ENCODE results near the gene MARCHF5.
A peak's percentile ranks its signal among the peaks of the same experiment; 100 is the strongest.

The MARCHF5 gene

DNA sequence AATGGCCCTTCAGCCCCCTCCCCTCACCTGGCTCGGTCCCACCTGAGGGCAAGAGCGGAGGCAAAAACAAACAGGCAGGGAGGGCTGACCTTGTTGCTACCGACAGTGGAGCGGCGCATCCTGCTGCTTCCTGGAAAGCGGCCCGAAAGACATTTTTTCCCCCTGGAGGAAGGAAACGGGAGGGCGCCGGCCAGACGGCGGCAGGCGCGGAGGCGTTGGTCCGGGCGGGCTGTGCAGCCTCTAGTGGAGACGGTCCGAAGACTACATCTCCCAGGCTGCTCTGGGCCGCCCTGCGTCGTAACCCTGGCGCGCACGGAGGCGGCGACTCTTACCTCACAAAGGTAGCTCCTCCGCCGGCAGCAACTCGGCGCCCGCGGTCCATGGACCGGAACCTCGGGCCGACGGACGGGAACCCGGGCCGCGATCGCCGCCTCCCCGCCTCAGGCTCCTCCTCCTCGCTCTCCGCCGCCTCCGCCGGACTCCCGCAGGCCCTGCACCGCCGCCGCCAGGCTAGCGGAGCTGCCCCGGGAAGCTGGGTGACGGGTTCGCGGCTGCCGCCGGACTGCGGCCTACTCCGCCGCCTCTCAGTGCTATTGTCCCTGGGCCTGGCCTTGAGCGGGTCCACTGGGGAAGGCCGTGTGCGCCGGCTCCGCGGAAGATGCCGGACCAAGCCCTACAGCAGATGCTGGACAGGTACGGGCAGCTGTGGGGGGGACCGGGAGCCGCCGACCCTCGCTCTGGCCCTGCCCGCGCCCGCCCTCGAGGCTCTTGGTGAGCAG is at the start of gene MARCHF5, which contains the start of gene CPEB3:
Gene MARCHF5, plus strand, starts transcription at position 331 of the 779 bp plus-strand sequence. Its CDS starts 328 bp downstream, at position 659.
Gene CPEB3, minus strand, starts transcription at position 242 of the 779 bp plus-strand sequence. CDS start 50,728 bp downstream, outside the sequence.
- peak; percentile 42 for DNase-seq

GRCh38 chr10:92241501-92241900 is 49.5 kb upstream of the MARCHF5 start:
- DNase-seq, result no peak

DNA sequence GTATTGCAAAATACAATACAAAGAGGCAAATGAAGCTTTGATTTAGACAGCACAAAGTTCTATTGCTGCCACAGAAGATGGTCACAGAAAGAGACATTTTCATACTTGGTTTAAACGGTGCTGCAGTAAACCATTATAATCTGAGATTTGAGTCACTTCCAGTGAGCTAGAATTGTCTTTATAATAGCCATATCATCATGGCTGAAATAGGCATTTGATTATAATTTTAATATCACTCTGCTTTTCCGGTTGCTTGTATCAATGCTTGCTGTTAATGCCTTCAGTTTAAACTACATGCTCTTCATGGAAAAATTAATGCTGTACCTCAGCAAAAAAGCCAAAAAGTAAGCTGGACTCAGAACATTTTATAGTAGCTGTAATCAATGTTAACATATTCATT is 48.6 kb upstream of the MARCHF5 start:
- no peak for DNase-seq

DNA sequence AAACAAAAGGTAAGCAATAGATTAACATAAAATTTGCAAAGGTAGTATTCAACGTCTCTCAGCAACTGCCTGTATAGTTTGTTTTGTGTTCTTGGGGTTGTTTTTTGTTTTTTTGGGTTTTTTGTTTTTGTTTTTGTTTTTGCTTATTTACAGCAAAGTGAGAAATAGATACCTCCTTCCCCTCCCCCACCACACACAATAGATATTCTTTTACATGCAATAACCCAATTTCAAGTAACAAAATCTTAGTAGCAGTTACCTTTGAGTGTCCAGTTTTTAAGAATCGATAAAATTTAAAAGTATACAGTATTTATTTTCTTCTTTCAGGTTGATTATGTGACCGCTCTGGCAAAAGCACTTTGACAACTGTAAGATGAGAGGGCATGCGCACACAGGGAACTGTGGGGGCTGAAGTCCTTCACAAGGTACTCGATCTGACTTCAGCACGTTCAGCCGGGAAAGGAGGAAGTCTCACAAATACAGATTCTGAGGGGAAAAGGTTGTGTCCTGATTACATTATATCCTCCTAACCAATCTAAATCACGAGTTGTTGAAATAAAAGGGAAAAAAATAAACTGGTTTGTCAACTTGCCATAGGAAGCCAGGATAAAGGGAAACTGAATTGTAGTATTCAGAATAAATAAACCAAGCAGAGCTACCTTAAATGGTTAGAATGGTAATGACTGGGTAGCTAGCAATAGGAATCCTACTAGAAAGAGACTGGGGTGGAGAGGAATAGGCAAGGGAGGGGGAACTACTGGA is 47.9 kb upstream of the MARCHF5 start:
- peak; percentile 47 for DNase-seq

- no peak for DNase-seq
These were observed 46.2 kb upstream of the MARCHF5 start for GRCh38 chr10:92244796-92245195.

GRCh38 chr10:92248566-92248965 is 42.4 kb upstream of the MARCHF5 start:
- DNase-seq, result no peak

- no peak for DNase-seq
These were observed 27.6 kb upstream of the MARCHF5 start for GRCh38 chr10:92263396-92263795.

GRCh38 chr10:92264249-92264648 is 26.7 kb upstream of the MARCHF5 start:
- no peak for DNase-seq

- DNase-seq, result no peak
These were observed 25.2 kb upstream of the MARCHF5 start for GRCh38 chr10:92265687-92266258.

GRCh38 chr10:92267343-92267742 is 23.6 kb upstream of the MARCHF5 start:
- DNase-seq, result no peak

- DNase-seq, result no peak
These were observed 22.2 kb upstream of the MARCHF5 start for GRCh38 chr10:92268748-92269147.

DNA sequence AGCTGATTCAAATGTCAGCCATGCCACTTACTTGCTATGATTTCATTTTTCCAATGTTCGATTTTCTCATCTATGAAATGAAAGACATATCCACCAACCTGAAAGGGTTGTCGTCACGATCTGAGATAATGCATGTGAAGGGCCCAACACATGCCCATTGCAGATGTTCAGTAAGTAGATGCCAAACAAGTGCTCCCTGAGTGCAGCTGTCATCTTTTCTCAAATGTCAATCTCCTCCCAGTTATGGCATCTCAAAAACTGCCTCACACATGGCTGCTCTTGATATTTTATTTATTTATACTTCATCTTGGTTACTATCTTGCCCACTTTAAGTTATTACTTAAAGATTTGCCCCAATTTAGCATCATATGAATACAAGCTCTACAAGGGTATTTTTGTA is 16.9 kb upstream of the MARCHF5 start:
- DNase-seq, result no peak

DNA sequence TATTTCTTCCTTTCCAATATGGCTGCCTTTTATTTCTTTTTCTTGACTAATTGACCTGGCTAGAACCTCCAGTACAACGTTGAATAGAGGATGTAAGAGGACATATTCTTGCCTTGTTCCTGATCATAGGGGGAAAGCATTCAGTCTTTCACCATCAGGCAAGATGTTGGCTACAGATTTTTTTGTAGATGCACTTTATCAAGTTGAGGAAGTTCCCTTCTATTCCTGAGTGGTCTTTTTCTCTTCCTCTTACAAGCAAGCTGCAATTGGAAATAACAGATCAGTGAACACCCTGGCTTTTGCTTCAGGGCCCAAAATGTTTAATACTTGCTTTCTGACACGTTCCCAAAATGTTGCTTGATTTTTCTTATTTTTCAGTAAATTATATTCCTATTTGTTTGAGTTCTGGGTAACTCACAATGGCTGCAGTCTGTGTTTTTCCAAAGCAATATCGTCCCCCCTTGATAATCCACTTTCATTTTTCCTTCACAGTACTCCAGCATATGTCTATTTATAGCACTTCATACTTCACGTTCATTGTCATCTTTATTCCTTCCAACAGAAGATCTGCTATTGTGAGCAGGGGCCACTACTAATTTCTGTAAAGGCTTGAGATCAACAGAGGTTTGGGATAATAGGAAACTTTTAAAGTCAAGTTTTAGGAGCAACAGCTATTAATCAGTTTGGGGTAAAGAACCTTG is 11.8 kb upstream of the MARCHF5 start:
- DNase-seq, result no peak

- DNase-seq, result no peak
These were observed 6.8 kb upstream of the MARCHF5 start for GRCh38 chr10:92284112-92284704.

DNA sequence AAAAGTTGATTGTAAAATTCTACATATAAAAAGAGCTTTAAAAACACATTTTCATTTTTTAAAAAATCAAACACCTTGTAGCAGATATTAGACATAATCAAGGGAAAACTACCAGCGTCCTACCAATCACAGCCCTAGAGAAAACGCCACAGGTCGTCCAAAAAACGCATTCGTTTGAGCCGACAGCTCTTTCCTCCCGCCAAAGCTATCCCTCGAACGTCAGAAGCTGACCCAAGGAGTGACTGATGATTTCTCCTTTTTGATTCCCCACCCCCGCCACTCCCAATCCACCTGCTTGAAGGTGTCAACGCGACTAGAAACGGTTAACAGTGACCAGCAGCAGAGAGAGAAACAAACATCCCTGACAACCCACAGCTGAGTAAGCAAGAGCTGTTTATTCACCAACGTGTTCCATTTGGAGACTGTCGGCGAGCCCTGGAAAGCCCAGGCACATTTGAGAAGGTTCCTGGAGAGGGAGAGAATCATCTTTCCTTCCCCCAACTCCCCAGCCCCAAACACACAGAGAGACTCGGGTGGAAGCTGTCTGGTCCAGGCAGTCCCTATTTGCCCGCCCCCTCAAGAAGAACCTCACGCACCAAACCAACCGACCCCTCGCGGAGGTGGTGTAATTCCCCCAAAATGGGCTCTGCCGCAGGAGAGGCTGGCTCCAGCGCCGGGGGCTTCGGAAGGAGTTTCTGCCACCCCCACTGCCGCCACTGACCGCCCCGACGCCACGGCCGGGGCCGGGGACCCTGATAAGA is 711 bp upstream of the MARCHF5 start:
- peak; percentile 44 for DNase-seq

DNA sequence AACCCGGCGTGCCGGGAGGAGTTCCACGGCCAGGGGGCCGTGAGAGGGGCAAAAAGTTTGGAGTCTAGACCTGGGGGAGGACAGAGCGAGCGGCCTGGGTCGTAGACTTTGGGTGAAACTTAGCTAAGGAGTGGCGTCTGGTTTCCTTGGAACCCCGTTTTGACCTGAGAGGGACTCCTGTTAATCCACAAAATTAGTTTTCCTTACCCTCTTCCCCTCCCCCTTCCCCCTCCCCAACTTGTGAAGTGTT is 574 bp downstream of the MARCHF5 start:
- no peak for DNase-seq

- DNase-seq, result no peak
These were observed 1.2 kb downstream of the MARCHF5 start for GRCh38 chr10:92291921-92292845.

GRCh38 chr10:92298487-92298886 is 7.5 kb downstream of the MARCHF5 start:
- DNase-seq, result no peak

GRCh38 chr10:92303096-92303495 is 12.1 kb downstream of the MARCHF5 start:
- no peak for DNase-seq

- no peak for DNase-seq
These were observed 13.1 kb downstream of the MARCHF5 start for GRCh38 chr10:92304061-92304460.

All from SHP77 treated with DMSO at 0.1 percent for 48 hours (cell line).